GM11168 (cell line): ENCODE measurements around the gene DOCK7.

Experiments
- in situ Hi-C: fragments of 300-500 bp; cut with MboI; formaldehyde crosslinking; loops from one replicate; pipeline ENCODE4 v1.12.0; 2022; ENCODE audit warnings: low sequenced_read_pairs; ENCODE audit not compliant: unreplicated experiment

Gene DOCK7

GRCh38 chr1:62429581-62429980 lies 258.6 kb downstream of the DOCK7 start:
- in situ Hi-C loops = no loop called here

GRCh38 chr1:62428351-62428750 lies 259.8 kb downstream of the DOCK7 start:
- in situ Hi-C loops = no loop called here

GRCh38 chr1:62426794-62427193 lies 261.4 kb downstream of the DOCK7 start:
- in situ Hi-C loops = no loop called here

- in situ Hi-C loops = no loop called here
Observed at GRCh38 chr1:62426237-62426636, 261.9 kb downstream of the DOCK7 start.

GRCh38 chr1:62425041-62425440 lies 263.1 kb downstream of the DOCK7 start:
- in situ Hi-C loops = no loop called here

- in situ Hi-C loops = no loop called here
Observed at GRCh38 chr1:62424411-62424810, 263.8 kb downstream of the DOCK7 start.

- in situ Hi-C loops = no loop called here
Observed at GRCh38 chr1:62423580-62424242, 264.5 kb downstream of the DOCK7 start.

- in situ Hi-C loops = no loop called here
Observed at GRCh38 chr1:62420214-62420613, 268.0 kb downstream of the DOCK7 start.

- in situ Hi-C loops = no loop called here
Observed at GRCh38 chr1:62417351-62417999, 270.7 kb downstream of the DOCK7 start.

- in situ Hi-C loops = no loop called here
Observed at GRCh38 chr1:62415687-62416086, 272.5 kb downstream of the DOCK7 start.

GRCh38 chr1:62407398-62408009 lies 280.7 kb downstream of the DOCK7 start:
- in situ Hi-C loops = no loop called here

GRCh38 chr1:62406576-62406975 lies 281.6 kb downstream of the DOCK7 start:
- in situ Hi-C loops = no loop called here

GRCh38 chr1:62405247-62405646 lies 282.9 kb downstream of the DOCK7 start:
- in situ Hi-C loops = no loop called here
